GM23338 (cell line): ENCODE data around the gene LSP1. TPM values are rescaled to one million over a fixed set of nuclear protein-coding genes. Genes with fewer than 3 reads are reported as not detected.

ENCODE experiments used
- ATAC-seq: fragments of 200-7000 bp; cut with Tn5 transposase; 3 replicates; pipeline ENCODE4 v1.9.1; 2020
- DNase-seq: peaks from one replicate; pipeline ENCODE4 v3.0.0-alpha.2; 2015; ENCODE audit warnings: low spot score
- H2AFZ ChIP-seq: fragments of 200-600 bp; sonication (generic); 2 replicates; pipeline ENCODE4 v1.8.0; 2016; ENCODE audit warnings: antibody characterized with exemption, mild to moderate bottlenecking, moderate library complexity
- H3F3A ChIP-seq: fragments of 200-600 bp; sonication (generic); replicated peaks from 2 replicates; pipeline ENCODE4 v1.8.0; 2017; ENCODE audit warnings: antibody characterized with exemption, mixed run types, low read depth
- H3K27ac ChIP-seq: fragments of 200-600 bp; sonication (generic); 2 replicates; pipeline ENCODE4 v1.6.1; 2016; ENCODE audit warnings: low read depth
- H3K27me3 ChIP-seq: fragments of 200-600 bp; sonication (generic); 2 replicates; pipeline ENCODE4 v1.8.0; 2016; ENCODE audit warnings: mild to moderate bottlenecking, mixed run types, moderate library complexity; ENCODE audit not compliant: insufficient read depth
- H3K36me3 ChIP-seq: fragments of 200-600 bp; sonication (generic); 2 replicates; pipeline ENCODE4 v1.8.0; 2016; ENCODE audit warnings: mild to moderate bottlenecking; ENCODE audit not compliant: insufficient read depth
- H3K4me1 ChIP-seq: fragments of 200-600 bp; sonication (generic); 2 replicates; pipeline ENCODE4 v1.8.0; 2016; ENCODE audit warnings: mild to moderate bottlenecking, moderate library complexity; ENCODE audit not compliant: insufficient read depth
- H3K4me2 ChIP-seq: fragments of 200-600 bp; sonication (generic); 2 replicates; pipeline ENCODE4 v1.7.1; 2017; ENCODE audit warnings: mixed run types
- H3K4me3 ChIP-seq: fragments of 200-600 bp; sonication (generic); 2 replicates; pipeline ENCODE4 v1.6.1; 2016; ENCODE audit warnings: mixed run types
- H3K79me2 ChIP-seq: fragments of 200-600 bp; sonication (generic); replicated peaks from 2 replicates; pipeline ENCODE4 v1.8.0; 2017; ENCODE audit warnings: mild to moderate bottlenecking; ENCODE audit not compliant: insufficient read depth
- H3K9me2 ChIP-seq: fragments of 200-600 bp; sonication (generic); 2 replicates; pipeline ENCODE4 v1.8.0; 2017; ENCODE audit not compliant: insufficient read depth
- H4K20me1 ChIP-seq: fragments of 200-600 bp; sonication (generic); replicated peaks from 2 replicates; pipeline ENCODE4 v1.8.0; 2017; ENCODE audit warnings: mild to moderate bottlenecking; ENCODE audit not compliant: insufficient read depth
- H3K27ac Mint-ChIP-seq: 2 replicates; pipeline ENCODE4 v1.8.0; 2020; ENCODE audit warnings: inconsistent platforms, mild to moderate bottlenecking, moderate library complexity, mixed read lengths
- H3K27me3 Mint-ChIP-seq: 3 replicates; pipeline ENCODE4 v1.8.0; 2022; ENCODE audit warnings: low read depth, mild to moderate bottlenecking, moderate library complexity, mixed read lengths, inconsistent platforms; ENCODE audit not compliant: insufficient read depth, poor library complexity
- H3K36me3 Mint-ChIP-seq: 3 replicates; pipeline ENCODE4 v1.8.0; 2021; ENCODE audit warnings: low read depth, mild to moderate bottlenecking, inconsistent platforms, moderate library complexity, mixed read lengths
- H3K4me1 Mint-ChIP-seq: 3 replicates; pipeline ENCODE4 v1.8.0; 2020; ENCODE audit warnings: mild to moderate bottlenecking, inconsistent platforms, mixed read lengths
- H3K4me3 Mint-ChIP-seq: 3 replicates; pipeline ENCODE4 v1.8.0; 2021; ENCODE audit warnings: moderate library complexity, mild to moderate bottlenecking, inconsistent platforms, mixed read lengths
- H3K9me3 Mint-ChIP-seq: 3 replicates; pipeline ENCODE4 v1.8.0; 2020; ENCODE audit warnings: moderate library complexity, mild to moderate bottlenecking, inconsistent platforms, mixed read lengths
- CTCF ChIP-seq, 2 experiments: fragments of 200-600 bp in 1 of 2; sonication (generic) in 1 of 2; conservative IDR thresholded peaks; 2 replicates each; pipeline versions ENCODE4 v1.5.1 to v1.6.1; 2016 to 2017; ENCODE audit warnings: antibody characterized with exemption in 2 of 2, low read depth in 2 of 2, mild to moderate bottlenecking in 2 of 2, moderate library complexity in 1 of 2
- ETS1 ChIP-seq: IDR thresholded peaks from 2 replicates; pipeline ENCODE4 v1.6.1; 2016; ENCODE audit warnings: antibody characterized with exemption
- EZH2phosphoT487 ChIP-seq: fragments of 200-600 bp; sonication (generic); IDR thresholded peaks from one replicate; pipeline ENCODE4 v1.8.1; 2018; ENCODE audit warnings: antibody characterized with exemption; ENCODE audit not compliant: unreplicated experiment
- JUNB ChIP-seq: IDR thresholded peaks from one replicate; pipeline ENCODE4 v1.6.1; 2016; ENCODE audit warnings: antibody characterized with exemption; ENCODE audit not compliant: unreplicated experiment
- REST ChIP-seq: IDR thresholded peaks from one replicate; pipeline ENCODE4 v1.6.1; 2018; ENCODE audit warnings: antibody characterized with exemption; ENCODE audit not compliant: unreplicated experiment
- STAT1 ChIP-seq: IDR thresholded peaks from one replicate; pipeline ENCODE4 v1.6.1; 2016; ENCODE audit warnings: antibody characterized with exemption; ENCODE audit not compliant: unreplicated experiment
- ZNF114 ChIP-seq: fragments of 250-450 bp; sonication (Bioruptor Pico); IDR thresholded peaks from 2 replicates; pipeline ENCODE4 v1.5.0; 2020; ENCODE audit warnings: mild to moderate bottlenecking, moderate library complexity
- ZNF462 ChIP-seq: fragments of 250-450 bp; sonication (Bioruptor Pico); IDR thresholded peaks from 2 replicates; pipeline ENCODE4 v1.5.0; 2020; ENCODE audit warnings: mild to moderate bottlenecking, moderate library complexity
- polyA plus RNA-seq: library from polyadenylated mRNA; unstranded; fragments of >200 nt; fragmentation: Nextera tagmentation; extraction: Ambion mirVana; gene quantifications from 2 replicates; pipeline ENCODE4 v1.2.1, GENCODE V29; 2016
- total RNA-seq: library from RNA; depleted of rRNA; stranded (reverse); fragments of >200 nt; shearing (Covaris generic); gene quantifications from 2 replicates; pipeline ENCODE4 v1.2.3, GENCODE V29; 2014

LSP1 gene
- total and polyA plus RNA-seq, 2 experiments from 2014 or later: 0.84 TPM; not detected in 1

- DNase-seq: no peak
- TF ChIP-seq ZNF114 (no peak), CTCF (conservative IDR thresholded peaks at IDR 0.05; ENCODE audit: low read depth in 2 of 2) (no peak), REST (no peak), JUNB (no peak), STAT1 (no peak), ZNF462 (CRISPR knock-in tag) (no peak), EZH2phosphoT487 (no peak), ETS1 (no peak)
- no peaks in the 10 kb centered on the region for H3K36me3 ChIP-seq
- H4K20me1 ChIP-seq: no peaks in the 10 kb centered on the region
- Mint-ChIP-seq H3K4me3 (no peak overlapping the region), H3K9me3 (no peaks in the 10 kb centered on the region), H3K27ac (no peak overlapping the region), H3K4me1 (no peaks in the 10 kb centered on the region), H3K36me3 (no peaks in the 10 kb centered on the region), H3K27me3 (peaks cover 3% of the 10 kb centered on the region)
- H3K27ac ChIP-seq: no peak overlapping the region
- no peaks in the 10 kb centered on the region for H3K4me1 ChIP-seq
- no peaks in the 10 kb centered on the region for H3K27me3 ChIP-seq
- H3K79me2 ChIP-seq: no peaks in the 10 kb centered on the region
- no peak overlapping the region for H3K4me3 ChIP-seq
- H3K4me2 ChIP-seq: no peak overlapping the region
- no peaks in the 10 kb centered on the region for H3K9me2 ChIP-seq
- no peak overlapping the region for H2AFZ ChIP-seq
- H3F3A ChIP-seq: no peaks in the 10 kb centered on the region
- no peak for ATAC-seq
Measured at GRCh38 chr11:1926156-1927025, 73.5 kb downstream of the LSP1 start.
